BE2C (cell line): ENCODE measurements around the gene ZNF469.

Source experiments
- DNase-seq: peaks from one replicate; pipeline ENCODE4 v3.0.0-alpha.2; 2020
- H3K27me3 ChIP-seq: fragments of 250-450 bp; sonication (Bioruptor Pico); 2 replicates; pipeline ENCODE4 v1.5.1; 2020; ENCODE audit warnings: mild to moderate bottlenecking
- H3K36me3 ChIP-seq: fragments of 250-450 bp; sonication (Bioruptor Pico); 2 replicates; pipeline ENCODE4 v1.5.1; 2020; ENCODE audit warnings: mild to moderate bottlenecking
- H3K4me1 ChIP-seq: fragments of 250-450 bp; sonication (Bioruptor Pico); 2 replicates; pipeline ENCODE4 v1.5.1; 2020
- H3K4me3 ChIP-seq: 2 replicates; pipeline ENCODE4 v1.5.1; 2011; ENCODE audit warnings: low read depth, low read length
- H3K9me3 ChIP-seq: fragments of 250-450 bp; sonication (Bioruptor Pico); 2 replicates; pipeline ENCODE4 v1.5.1; 2020
- TF ChIP-seq, protein P1 (sequence below): IDR thresholded peaks from 2 replicates; pipeline ENCODE4 v1.5.1; 2012; ENCODE audit warnings: mild to moderate bottlenecking, low read depth, low read length

The ZNF469 gene

DNA sequence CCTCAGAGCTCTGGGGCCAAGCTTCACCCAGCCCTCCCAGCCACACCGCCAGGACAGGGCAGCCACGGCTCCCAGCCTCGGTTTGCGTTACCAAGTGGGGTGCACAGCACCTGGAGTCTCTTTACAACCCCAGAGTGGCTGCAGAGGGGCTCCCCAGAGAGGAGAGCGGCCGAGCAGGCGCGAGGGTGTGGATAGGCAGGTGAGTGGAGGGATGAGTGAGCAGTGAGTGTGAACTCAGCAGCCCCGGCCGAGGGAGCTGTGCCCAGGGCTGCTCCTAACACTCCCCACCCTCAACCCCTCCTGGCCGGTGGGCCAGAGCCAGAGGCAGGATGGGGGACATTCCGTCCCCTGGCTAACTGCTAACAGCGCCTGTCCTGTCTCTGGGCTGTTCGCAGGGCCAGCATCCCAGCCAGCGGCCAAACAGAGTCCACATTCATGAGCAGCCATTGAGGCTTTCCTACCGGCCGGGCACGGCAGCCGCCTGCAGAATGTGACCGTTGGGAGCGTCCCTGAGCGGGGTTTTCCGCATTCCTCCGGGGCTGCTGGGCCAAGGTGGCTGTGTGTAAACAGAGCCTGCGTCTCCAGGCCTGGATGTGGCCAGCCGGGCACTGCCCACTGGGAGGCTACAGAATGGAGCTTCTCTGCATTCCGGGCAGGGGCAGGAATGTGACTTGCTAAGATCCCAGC is 5.3 kb downstream of the ZNF469 start:
- Histone ChIP-seq H3K27me3 (peaks cover 46% of the 10 kb centered on the region), H3K36me3 (no peaks in the 10 kb centered on the region), H3K9me3 (no peaks in the 10 kb centered on the region), H3K4me1 (no peaks in the 10 kb centered on the region), H3K4me3 (no peak overlapping the region)
- no peak for DNase-seq
- TF ChIP-seq, protein P1, sequence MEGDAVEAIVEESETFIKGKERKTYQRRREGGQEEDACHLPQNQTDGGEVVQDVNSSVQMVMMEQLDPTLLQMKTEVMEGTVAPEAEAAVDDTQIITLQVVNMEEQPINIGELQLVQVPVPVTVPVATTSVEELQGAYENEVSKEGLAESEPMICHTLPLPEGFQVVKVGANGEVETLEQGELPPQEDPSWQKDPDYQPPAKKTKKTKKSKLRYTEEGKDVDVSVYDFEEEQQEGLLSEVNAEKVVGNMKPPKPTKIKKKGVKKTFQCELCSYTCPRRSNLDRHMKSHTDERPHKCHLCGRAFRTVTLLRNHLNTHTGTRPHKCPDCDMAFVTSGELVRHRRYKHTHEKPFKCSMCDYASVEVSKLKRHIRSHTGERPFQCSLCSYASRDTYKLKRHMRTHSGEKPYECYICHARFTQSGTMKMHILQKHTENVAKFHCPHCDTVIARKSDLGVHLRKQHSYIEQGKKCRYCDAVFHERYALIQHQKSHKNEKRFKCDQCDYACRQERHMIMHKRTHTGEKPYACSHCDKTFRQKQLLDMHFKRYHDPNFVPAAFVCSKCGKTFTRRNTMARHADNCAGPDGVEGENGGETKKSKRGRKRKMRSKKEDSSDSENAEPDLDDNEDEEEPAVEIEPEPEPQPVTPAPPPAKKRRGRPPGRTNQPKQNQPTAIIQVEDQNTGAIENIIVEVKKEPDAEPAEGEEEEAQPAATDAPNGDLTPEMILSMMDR, result no peak

DNA sequence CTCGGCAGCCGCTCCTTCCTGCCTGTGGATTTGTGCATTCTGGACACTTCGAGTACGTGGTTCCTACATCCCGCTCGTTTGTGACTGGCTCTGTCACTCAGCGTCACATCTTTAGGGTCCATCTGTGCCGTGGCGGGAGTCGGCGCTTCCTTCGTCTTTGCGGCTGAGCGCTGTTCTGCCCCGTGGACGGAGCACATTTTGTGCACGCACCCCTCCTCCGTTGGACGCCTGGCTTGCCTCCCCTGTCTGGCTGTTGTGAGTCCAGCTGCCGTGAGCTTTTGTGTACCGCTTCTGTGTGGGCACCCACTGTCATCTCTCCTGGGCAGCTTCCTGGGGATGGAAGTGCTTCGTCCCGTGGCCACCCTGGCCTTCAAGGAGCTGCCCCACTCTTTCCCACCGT is 6.4 kb downstream of the ZNF469 start:
- H3K4me3 ChIP-seq, result no peak overlapping the region
- H3K9me3 ChIP-seq, result no peaks in the 10 kb centered on the region
- H3K4me1 ChIP-seq, result no peaks in the 10 kb centered on the region
- TF ChIP-seq, protein P1, result no peak
- DNase-seq, result no peak
- H3K27me3 ChIP-seq, result peaks cover 41% of the 10 kb centered on the region
- H3K36me3 ChIP-seq, result no peaks in the 10 kb centered on the region

DNA sequence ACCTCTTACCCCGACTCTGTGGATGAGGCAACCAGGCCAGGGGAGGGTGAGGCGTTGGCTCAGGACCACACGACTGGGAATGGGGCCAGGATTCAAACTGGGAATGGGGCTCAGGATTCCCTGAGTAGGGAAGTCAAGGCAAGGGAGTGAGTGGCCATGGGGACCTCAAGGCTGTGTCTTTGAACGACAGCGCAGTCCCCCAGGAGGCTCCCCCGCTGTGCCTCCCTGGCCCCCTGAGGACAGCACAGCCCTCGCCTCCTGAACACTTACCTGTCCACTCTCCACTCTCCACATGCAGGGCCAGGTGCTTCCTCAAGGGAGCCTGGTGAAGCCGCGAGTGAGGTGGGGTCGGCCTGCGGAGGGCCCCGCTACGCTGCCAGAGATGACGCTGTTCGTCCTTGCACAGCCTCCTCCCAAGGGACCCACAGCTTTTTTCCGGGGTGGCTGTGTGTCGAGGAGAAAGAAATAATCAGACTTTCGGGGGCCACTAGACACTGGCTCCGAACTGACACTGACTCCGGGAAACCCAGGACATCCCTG is 6.9 kb downstream of the ZNF469 start:
- TF ChIP-seq, protein P1, result no peak
- Histone ChIP-seq H3K27me3 (peaks cover 36% of the 10 kb centered on the region), H3K4me3 (no peak overlapping the region), H3K9me3 (no peaks in the 10 kb centered on the region), H3K36me3 (no peaks in the 10 kb centered on the region), H3K4me1 (no peaks in the 10 kb centered on the region)
- no peak for DNase-seq

DNA sequence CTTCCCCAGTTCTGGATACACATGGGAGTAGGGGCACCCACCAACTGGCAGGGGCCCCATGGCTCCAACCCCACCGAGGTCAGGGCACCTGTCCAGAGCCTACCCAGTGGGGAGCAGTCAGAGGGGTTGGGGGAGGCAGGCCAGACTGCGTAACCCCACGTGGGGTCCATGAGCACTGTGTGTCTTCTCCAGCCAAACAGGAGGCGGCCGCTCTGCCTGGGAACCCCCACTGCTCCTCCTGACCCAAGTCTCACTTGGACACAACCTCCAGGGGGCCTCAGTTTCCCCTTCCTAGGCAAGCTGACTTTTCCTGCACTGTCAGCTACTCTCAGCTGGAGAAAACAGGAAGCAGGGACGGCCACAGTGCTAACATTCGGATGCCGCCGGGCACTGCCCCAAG is 7.5 kb downstream of the ZNF469 start:
- Histone ChIP-seq H3K4me1 (no peaks in the 10 kb centered on the region), H3K9me3 (no peaks in the 10 kb centered on the region), H3K27me3 (peaks cover 34% of the 10 kb centered on the region), H3K36me3 (no peaks in the 10 kb centered on the region), H3K4me3 (no peak overlapping the region)
- no peak for DNase-seq
- TF ChIP-seq, protein P1, result no peak

DNA sequence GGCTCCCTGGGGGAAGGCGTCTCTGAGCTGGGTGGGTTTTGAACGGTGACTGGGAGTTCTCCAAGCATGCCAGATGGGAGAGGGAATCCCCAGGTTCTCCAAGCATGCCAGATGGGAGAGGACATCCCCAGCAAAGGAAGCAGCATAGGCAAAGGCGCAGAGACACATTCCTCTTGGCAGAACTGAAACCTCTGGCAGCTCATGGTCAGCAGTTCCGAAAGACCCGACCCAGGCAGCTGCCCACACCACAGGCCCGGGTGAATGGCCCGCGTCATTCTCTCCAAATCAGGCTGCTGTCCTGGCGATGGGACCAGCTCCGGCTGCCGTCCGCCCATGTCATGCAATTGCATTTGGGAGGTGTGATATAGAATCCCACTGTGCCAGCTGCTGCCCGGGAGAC is 8.0 kb downstream of the ZNF469 start:
- no peaks in the 10 kb centered on the region for H3K4me1 ChIP-seq
- TF ChIP-seq, protein P1, result no peak
- no peaks in the 10 kb centered on the region for H3K36me3 ChIP-seq
- no peak for DNase-seq
- peaks cover 36% of the 10 kb centered on the region for H3K27me3 ChIP-seq
- H3K4me3 ChIP-seq, result no peak overlapping the region
- H3K9me3 ChIP-seq, result no peaks in the 10 kb centered on the region

DNA sequence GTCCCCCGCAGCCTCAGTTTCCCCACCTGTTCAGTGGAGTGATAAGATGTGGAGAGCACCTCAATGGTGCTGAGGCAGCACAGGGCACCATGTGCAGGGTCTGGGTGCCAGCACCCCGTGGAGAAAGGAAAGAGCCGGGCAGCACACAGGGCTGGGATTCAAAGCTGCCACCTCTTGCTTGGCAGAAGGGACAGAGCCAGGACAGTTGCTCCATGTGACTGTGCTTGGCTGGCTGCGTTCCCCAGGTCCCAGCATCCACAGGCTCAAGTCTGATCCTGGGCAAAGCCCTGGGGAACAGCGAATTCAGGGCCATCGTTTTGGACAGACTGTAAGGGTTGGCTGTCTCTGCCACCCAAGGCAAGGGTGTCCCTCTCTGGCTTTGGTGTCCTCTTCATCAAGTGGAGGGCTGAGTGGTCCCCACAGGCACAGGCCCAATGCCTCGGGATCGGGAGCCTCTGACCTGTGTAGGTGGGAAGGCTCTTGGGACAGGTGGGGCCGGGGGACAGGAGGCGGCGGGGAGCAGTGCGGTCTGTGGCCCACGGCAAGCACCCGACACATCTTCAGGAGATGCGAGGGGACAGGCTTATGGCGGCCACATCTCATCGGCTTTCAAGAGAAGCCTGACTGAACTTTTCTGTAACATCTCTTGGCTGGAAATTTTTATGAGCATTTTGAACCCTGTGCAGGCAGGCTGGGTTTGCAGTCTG is 8.5 kb downstream of the ZNF469 start:
- DNase-seq, result no peak
- Histone ChIP-seq H3K4me1 (no peaks in the 10 kb centered on the region), H3K36me3 (no peaks in the 10 kb centered on the region), H3K27me3 (peaks cover 40% of the 10 kb centered on the region), H3K9me3 (no peaks in the 10 kb centered on the region), H3K4me3 (no peak overlapping the region)
- TF ChIP-seq, protein P1, result no peak
